ENCODE results near the gene ITPR3. TPM values are rescaled to one million over a fixed set of nuclear protein-coding genes. Genes with fewer than 3 reads are reported as not detected.

The ITPR3 gene
- total RNA-seq, 1 donor from 2014 or later = 6.9 TPM

DNA sequence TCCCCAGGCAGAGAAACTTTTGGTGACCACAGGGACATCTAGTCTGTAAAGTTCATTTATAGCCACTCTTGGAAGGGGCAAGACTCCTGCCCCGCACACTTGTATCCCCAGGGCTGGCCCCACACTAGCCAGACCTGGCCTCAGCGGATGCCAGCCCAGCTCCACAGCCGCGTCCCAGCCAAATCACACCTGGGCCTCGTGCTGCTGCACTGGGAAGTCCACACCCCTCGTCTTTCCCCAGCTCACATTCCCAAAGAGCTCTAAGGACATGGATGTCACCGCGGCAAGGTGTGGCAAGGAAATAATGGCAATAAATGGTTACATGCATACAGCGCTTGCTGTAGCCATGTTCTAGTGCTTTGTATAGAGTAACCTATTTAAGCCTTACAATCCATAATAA, 117.0 kb downstream of the ITPR3 start:
- intact Hi-C loops (cut with DNase I) = no loop called here
- no peak for DNase-seq (ENCODE audit: low spot score)

DNA sequence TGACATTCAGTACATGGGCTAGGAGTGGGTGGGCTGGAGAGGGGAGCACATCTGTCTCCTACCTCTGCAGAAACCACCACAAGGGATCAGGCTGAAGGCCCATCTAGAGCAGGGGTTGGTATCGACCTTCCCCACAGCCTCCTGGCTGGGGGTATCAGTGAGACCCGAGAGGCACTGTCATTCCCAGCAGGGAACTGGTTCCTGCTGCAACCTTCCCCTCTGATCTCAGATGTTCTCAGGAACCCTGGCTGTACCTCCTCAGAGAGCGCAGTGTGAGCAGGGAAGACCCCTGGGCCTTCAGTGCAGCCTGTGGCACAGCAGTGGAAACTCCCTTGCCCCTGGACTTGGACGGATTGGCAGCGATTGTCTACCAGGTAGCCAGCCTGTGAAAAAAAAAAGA, 117.8 kb downstream of the ITPR3 start:
- intact Hi-C loops (cut with DNase I) = no loop called here
- no peak for DNase-seq (ENCODE audit: low spot score)

DNA sequence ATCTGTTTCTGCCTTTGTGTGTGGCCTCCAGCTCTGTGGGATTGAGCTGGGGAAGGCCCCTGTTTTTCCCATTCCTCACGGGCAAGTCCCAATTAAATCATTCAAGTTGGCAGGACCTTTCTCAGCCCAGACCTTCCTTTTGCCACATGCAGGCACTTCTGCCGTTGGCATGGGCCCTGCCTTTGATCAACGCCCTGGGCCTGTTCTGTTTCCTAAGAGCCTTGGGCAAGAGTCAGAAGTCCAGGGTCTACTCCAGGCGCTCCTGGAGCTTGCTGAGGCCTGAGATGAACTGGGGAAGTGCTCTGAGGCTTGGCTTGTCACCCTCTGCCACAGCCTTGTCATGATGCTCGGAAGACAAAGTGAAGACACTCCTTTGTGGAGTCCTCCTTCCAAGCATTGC, 118.4 kb downstream of the ITPR3 start:
- no peak for DNase-seq (ENCODE audit: low spot score)
- intact Hi-C loops (cut with DNase I) = no loop called here

DNA sequence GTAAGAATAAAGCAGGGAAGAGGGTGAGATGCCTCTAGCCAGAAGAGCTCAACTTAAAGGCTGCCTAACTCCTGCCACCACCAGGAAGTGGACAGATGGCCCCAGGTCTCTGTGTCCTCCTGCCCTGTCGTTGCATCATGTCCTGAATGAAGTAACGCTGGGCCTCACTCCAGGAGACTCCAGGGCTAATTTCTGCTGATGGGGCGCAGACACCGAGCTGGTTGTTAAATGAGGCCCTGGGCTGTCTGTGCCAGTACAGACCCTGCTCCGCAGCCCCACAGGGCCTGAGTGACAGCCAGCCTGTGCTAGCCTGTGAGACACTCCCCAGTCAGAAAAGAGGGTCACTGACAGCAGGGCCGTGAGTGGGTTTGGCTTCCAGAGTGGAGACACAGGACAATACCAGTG, 119.1 kb downstream of the ITPR3 start:
- DNase-seq (ENCODE audit: low spot score) = peak; percentile 82
- intact Hi-C loops (cut with DNase I) = no loop called here

DNA sequence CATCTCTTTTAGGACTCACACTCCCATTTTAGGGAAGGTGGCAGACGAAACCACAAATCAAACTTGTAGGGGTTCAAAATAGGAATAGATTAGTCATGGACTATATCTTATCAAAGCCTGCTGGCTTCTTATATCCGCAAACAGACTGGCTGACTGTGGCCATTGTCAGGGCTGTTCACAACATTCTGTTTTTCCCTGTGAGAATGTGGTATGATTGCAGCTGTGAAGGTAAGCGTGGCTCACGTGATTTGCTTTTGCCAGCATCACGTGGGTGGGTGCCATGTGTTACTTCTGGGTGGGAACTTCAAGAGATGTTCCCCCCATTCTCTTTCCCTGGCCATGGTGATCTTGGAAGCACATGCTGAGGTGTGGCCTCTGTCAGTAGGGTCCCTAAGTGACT, 119.7 kb downstream of the ITPR3 start:
- intact Hi-C loops (cut with DNase I) = no loop called here
- no peak for DNase-seq (ENCODE audit: low spot score)

DNA sequence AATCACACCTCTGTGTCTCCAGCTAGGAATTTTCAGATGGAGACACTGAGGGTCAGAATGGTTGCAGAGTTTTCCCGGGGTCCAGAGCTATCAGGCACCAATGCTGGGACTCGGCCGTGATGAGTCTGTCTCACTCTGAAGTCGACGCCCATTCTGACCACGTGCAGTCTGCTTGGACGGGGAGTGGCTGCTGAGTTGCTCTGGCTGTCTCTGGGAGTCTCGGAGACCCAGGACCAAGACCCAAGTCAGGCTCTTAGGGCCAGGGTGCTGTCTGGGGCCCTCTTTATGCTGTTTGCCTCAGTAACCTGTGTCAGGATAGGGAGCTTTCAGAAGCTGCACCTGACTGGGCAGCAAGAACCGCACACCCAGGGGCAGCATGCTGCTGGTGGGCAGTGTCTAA, 121.0 kb downstream of the ITPR3 start:
- DNase-seq (ENCODE audit: low spot score) = no peak
- intact Hi-C loops (cut with DNase I) = no loop called here

DNA sequence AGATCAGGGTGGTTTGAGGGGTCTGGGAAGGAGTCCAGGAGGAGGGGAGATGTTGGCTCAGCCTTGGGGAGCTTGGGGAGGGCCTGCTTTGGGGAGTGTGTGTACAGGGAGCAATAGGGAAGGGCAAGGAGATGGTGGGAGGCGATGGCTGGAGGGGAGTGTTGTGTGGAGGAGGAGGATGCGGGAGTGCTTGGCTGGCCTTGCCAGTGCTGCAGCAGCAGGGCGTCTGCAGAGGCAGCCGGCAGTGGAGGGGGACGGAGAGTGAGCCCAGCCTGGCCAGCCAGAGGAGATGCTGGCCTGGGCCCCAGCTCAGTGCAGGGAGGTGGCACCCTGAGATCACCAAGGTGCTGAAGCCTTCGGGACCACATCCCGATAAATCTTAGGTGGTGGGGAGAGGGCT, 121.7 kb downstream of the ITPR3 start:
- intact Hi-C loops (cut with DNase I) = no loop called here
- no peak for DNase-seq (ENCODE audit: low spot score)

DNA sequence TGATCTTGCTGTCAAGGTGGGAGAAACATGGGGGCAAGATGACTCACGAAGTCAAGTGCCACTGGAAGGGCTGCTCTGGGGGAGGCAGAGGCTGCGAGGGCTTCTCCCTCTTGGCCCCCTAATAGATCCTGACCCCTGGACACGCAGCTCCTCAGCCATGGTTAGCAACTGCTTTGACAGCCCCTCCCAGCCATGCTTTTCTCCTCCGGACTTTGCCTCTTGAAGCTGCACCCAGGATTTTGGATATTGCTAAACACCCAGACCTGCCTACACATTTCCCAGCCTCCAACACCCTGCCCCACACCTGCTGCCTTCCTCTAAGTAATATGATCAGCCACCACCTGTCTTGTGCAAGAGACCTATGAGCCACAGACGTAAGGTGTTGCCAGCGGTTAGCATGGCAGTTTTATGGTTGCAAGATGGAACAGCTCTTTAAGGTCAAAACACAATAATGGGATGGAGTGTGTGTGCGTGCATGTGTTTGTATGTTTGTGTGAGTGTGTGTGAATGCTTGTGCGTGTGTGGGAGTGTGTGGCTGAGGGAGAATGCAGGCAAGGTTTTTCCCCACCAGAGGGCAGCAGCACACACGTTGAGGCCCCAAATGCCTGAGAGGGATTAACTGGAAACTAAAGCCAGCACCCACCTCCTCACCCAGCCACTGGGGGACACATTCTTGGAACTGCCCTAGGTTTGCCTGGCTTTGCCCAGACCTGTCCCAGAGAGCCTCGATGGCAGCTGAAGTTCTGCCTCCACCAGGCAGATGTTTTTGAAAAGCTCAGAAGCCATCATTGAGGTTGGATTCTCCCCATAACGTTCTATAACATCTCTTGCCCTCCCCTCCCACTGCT, 123.1 kb downstream of the ITPR3 start:
- DNase-seq (ENCODE audit: low spot score) = peak; percentile 85
- intact Hi-C loops (cut with DNase I) = loop anchor here (1.0 kb wide), 1 partner anchor 18 kb away; no protein-coding TSS in a partner anchor

DNA sequence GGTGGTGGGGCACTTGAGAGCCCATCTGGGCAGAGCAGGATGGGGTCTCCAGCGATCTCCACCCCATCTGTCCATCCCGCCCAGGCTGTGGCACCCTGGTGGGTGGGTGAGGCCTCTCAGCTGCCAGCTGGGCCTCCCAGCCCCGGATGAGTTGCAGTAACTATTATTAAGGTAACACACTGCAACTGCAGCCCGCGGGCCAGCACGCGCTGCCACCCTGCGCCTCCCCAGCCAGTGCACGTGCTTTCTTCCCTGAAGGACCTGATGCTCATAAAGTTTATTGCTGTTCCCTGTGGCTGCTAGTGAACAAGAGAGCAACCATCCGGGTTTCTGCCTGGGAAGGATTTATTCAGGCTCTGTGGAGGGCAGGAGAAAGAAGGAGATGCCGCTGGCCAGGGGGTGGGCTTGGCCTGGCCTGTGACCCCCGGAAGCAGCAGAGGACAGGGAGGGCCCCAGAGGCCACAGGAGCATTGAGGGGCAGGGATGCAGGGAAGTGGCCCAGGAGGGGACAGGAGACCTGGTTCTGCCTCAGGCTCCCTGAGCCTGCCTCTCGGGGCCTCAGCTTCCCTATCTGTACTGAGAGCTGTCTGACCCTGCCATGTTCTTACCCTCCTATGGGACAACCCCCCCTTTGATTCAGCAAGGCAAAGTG, 123.9 kb downstream of the ITPR3 start:
- no peak for DNase-seq (ENCODE audit: low spot score)
- intact Hi-C loops (cut with DNase I) = loop anchor here (1.0 kb wide), 1 partner anchor 17 kb away; no protein-coding TSS in a partner anchor

DNA sequence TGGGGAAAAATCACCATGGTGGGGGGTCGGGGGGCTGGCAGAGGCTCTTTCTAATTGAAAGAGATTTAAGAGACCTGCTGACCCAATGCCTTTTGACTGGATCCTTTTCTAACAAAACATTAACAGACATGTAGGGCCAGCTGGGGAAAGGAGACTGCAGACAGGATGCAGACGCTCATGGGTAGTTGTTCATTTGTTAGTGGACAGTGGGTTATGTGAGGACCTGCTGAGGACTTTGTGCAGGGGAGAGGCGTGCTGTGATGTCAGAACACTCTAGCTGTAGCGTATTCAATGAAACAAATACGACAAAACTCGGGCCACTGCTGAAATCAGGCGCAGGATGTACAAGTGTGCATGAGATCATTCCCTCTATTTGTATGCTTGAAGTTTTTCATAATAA, 124.4 kb downstream of the ITPR3 start:
- intact Hi-C loops (cut with DNase I) = no loop called here
- DNase-seq (ENCODE audit: low spot score) = no peak

Small RNA genes lying within 50 kb of the gene (microRNA-seq; reads per million reads assigned to microRNA genes)
- gene MIR3934 = not detected

Other genes starting within 250 kb of the ITPR3 start
- gene KIFC1, start 229.5 kb upstream of the ITPR3 start, total RNA-seq = 0.24 TPM
- 74.8 TPM for gene PHF1, start 210.3 kb upstream of the ITPR3 start, total RNA-seq
- 94.6 TPM for gene CUTA, start 203.2 kb upstream of the ITPR3 start, total RNA-seq
- 9.0 TPM for gene SYNGAP1, start 201.3 kb upstream of the ITPR3 start, total RNA-seq
- 4.5 TPM for gene ZBTB9, start 166.7 kb upstream of the ITPR3 start, total RNA-seq
- 18.8 TPM for gene BAK1, start 41.0 kb upstream of the ITPR3 start, total RNA-seq
- 209 TPM for gene UQCC2, start 90.4 kb downstream of the ITPR3 start, total RNA-seq
- 16.6 TPM for gene IP6K3, start 125.6 kb downstream of the ITPR3 start, total RNA-seq
- 29.6 TPM for gene LEMD2, start 167.8 kb downstream of the ITPR3 start, total RNA-seq
- gene MLN, start 182.7 kb downstream of the ITPR3 start, total RNA-seq = not detected

Data from cardiac septum (tissue), 1 donor.